IPS-18a (cell line): ENCODE data around the gene HLA-DPB1.

Source experiments
- H3K27ac ChIP-seq: one replicate; pipeline ENCODE4 v1.5.1; 2013; ENCODE audit warnings: low read length
- H3K27me3 ChIP-seq: one replicate; pipeline ENCODE4 v1.6.1; 2013; ENCODE audit warnings: mild to moderate bottlenecking, low read length; ENCODE audit not compliant: control insufficient read depth, insufficient read depth
- H3K36me3 ChIP-seq: one replicate; pipeline ENCODE4 v1.6.1; 2013; ENCODE audit warnings: low read depth, low read length; ENCODE audit not compliant: control insufficient read depth
- H3K4me1 ChIP-seq: one replicate; pipeline ENCODE4 v1.6.1; 2013; ENCODE audit warnings: low read depth, low read length; ENCODE audit not compliant: control insufficient read depth
- H3K4me3 ChIP-seq: one replicate; pipeline ENCODE4 v1.5.1; 2013; ENCODE audit warnings: low read length
- H3K9ac ChIP-seq: one replicate; pipeline ENCODE4 v1.6.1; 2013; ENCODE audit warnings: mild to moderate bottlenecking, low read length, moderate library complexity
- H3K9me3 ChIP-seq: one replicate; pipeline ENCODE4 v1.6.1; 2013; ENCODE audit warnings: low read depth, low read length; ENCODE audit not compliant: control insufficient read depth

The HLA-DPB1 gene

DNA sequence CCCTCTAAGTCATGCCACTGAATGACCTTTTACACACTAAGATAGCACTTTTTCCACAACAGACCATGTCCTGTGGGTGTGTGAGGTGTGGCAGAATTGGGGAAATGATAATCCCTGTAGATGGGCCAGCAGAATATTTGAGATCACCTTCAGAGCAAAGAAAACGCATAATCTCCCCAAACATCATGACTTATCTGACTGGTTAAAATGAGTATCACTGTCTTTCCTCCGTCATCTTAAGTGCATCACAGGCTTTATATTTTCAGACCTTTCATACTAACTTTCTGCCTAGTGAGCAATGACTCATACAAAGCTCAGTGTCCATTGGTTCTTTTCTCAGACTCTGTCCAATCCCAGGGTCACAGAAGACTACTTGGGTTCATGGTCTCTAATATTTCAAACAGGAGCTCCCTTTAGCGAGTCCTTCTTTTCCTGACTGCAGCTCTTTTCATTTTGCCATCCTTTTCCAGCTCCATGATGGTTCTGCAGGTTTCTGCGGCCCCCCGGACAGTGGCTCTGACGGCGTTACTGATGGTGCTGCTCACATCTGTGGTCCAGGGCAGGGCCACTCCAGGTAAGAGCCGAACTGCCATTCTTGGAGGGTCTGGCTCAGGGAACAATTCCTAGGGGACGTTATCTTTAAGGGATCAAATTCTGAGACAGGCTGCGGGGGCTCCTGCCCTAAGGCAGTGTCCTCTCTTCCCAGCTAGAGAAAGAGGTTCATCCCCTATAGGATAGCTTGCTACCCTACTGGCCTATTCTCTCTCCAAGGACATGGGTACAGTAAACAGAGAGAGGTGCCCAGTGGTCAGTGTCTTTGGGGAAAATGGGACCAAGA, at the start of gene HLA-DPB1:
Gene HLA-DPB1, plus strand, starts transcription at position 423 of the 838 bp plus-strand sequence. Its CDS starts 52 bp downstream, at position 475.
- Histone ChIP-seq H3K4me1 (no peaks in the 10 kb centered on the region), H3K9ac (no peak within 1 kb of the TSS), H3K9me3 (no peaks in the 10 kb centered on the region), H3K27ac (no peak within 1 kb of the TSS), H3K4me3 (no peak within 1 kb of the TSS), H3K36me3 (no peaks in the 10 kb centered on the region), H3K27me3 (no peaks in the 10 kb centered on the region)

DNA sequence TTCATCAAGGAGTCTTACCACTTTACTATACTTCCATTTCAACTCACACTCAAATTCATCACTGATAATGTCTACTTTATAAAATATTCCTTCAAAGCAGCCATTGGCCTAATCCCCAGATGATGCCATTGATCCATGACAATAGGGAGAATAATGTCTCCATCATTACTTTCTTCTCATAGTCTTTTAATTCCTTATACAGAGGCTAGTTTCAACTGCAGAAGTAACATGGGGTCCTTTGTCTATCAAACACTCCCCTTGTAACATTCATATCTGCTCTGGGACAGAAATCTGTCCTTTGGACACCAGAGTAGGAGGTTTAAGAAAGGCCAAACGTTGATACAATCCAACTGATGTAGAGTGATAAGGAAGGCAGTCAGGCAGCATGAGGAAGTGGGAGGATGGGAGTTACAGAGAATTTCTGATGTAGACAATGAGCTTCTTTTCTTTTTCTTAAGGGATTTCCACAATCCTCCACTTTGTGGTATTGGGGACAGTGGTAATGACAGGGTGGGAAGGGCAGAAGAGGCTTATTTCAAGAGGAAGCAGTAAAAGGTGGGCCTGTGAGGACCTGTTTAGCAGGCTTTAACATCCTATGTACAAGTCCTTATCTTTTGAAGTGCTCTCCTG, 47.5 kb upstream of the HLA-DPB1 start:
- Histone ChIP-seq H3K27ac (no peak overlapping the region), H3K27me3 (no peaks in the 10 kb centered on the region), H3K36me3 (no peaks in the 10 kb centered on the region), H3K4me3 (no peak overlapping the region), H3K9ac (no peak overlapping the region), H3K4me1 (no peaks in the 10 kb centered on the region), H3K9me3 (no peaks in the 10 kb centered on the region)

DNA sequence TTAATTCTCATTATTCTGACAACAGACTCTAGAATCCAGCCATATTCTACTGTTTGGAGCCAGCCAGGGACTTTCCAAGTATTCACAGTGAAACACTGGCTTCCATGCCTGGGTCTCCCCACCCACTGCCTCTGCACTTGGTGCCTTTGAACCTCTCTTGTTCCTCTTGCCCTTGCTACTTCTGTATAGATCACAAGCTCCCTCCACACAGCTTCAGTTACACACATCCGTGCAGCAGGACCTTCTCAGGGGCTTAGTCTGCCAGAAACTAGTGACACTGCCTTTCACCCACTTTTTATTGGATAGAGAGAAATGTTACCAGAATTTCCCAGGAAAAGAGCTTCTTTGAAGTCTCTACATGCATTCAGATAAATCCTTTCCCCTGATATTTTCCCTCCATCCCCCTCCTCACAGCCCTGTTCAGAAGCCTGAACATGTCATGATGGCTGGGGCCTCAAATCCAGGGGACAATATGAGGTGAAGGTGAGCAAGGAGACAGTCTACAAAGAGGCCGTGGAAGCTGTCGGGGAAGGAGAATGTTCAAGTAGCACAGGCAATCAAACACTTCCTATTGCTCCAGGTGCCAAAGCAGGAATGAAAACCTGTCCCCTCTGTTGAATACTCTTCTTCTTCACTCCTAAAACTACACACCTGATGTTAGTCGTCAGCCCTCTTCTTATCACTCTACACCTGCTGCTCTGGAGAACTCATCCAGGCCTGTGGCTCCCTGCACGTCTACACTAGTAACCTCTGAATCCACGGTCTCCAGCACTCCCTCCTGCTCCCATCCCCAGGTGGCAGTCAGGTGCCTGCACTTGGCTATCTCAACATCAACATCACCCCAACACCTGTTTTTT, 46.2 kb upstream of the HLA-DPB1 start:
- Histone ChIP-seq H3K36me3 (no peaks in the 10 kb centered on the region), H3K4me3 (no peak overlapping the region), H3K27ac (no peak overlapping the region), H3K27me3 (no peaks in the 10 kb centered on the region), H3K9ac (no peak overlapping the region), H3K9me3 (no peaks in the 10 kb centered on the region), H3K4me1 (no peaks in the 10 kb centered on the region)

DNA sequence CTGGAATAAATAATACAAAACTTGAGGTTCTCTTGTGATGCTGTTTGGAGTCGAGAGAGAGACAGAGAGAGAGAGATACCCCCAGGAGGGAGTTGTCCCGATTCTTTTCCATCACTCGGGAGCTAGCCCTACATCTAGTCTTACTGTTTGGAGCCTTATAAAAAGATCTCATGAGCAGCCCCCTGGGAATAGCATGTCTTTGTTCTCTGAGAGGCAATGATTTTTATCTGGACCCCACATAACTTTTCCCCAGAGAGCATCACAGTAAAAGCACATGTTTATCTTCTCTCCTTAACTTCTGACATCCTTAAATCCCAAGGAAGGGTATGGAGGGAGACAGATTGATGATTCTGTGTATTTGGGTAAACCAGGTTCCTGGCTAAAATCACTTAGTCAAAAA, 45.5 kb upstream of the HLA-DPB1 start:
- H3K27ac ChIP-seq, result no peak overlapping the region
- H3K27me3 ChIP-seq, result no peaks in the 10 kb centered on the region
- no peaks in the 10 kb centered on the region for H3K9me3 ChIP-seq
- H3K9ac ChIP-seq, result no peak overlapping the region
- no peaks in the 10 kb centered on the region for H3K36me3 ChIP-seq
- H3K4me1 ChIP-seq, result no peaks in the 10 kb centered on the region
- no peak overlapping the region for H3K4me3 ChIP-seq

DNA sequence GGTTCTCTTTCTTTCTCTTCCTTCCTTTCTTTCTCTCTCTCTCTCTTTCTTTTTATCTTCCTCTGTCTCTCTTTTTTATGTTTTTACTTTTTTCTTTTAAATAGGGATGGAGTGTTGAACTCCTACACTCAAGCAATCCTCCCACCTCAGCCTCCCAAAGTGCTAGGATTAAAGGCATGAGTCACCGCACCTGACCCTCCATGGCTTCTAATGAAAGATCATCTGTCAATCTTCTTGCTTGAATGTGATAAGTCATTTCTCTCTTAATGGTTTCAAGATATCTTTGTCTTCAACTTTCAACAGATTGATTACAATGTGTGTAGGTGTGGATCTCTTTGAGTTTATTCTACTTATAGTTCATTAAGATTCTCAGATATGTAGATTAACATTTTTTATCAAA, 41.2 kb upstream of the HLA-DPB1 start:
- Histone ChIP-seq H3K27ac (no peak overlapping the region), H3K9ac (no peak overlapping the region), H3K27me3 (no peaks in the 10 kb centered on the region)

DNA sequence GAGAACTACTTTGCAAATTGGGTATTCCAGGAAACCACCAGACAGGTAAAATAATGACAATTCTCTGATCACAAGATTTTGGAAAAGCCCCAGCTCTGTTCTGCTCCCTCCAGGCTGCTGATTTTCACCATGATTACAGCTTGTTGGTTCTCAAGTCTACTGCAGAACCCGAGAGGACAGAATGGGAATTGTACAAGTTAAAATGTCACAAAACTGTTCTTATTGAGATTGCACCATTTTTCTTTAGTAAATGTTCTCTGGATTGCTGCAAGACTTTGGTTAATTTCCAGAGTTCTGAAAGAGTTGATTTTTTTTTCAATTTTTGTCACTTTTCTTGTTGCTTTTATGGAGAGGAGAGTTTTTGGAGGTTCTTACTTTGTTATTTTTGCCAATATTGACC, 39.3 kb upstream of the HLA-DPB1 start:
- H3K27me3 ChIP-seq, result no peaks in the 10 kb centered on the region
- no peaks in the 10 kb centered on the region for H3K9me3 ChIP-seq
- H3K27ac ChIP-seq, result no peak overlapping the region
- H3K36me3 ChIP-seq, result no peaks in the 10 kb centered on the region
- no peaks in the 10 kb centered on the region for H3K4me1 ChIP-seq
- H3K4me3 ChIP-seq, result no peak overlapping the region
- H3K9ac ChIP-seq, result no peak overlapping the region

More for the DNA sequence above, 41.2 kb upstream of the HLA-DPB1 start:
- Histone ChIP-seq H3K4me1 (no peaks in the 10 kb centered on the region), H3K4me3 (no peak overlapping the region), H3K36me3 (no peaks in the 10 kb centered on the region), H3K9me3 (no peaks in the 10 kb centered on the region)

DNA sequence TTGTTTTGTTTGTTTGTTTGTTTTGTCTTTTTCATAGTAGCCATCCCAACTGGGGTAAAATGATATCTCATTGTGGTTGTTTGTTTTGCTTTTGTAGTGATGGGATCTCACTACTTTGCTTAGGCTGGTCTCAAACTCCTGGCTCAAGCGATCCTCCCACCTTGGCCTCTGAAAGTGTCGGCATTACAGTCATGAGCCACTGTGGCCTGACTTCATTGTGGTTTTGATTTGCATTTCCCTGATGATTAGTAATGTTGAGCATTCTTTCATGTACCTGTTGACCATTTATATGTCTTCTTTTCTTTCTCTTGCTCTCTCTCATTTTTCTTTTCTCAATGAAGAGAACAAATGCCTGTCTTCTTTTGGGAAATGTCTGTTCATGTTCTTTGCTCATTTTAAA, 35.6 kb upstream of the HLA-DPB1 start:
- no peak overlapping the region for H3K4me3 ChIP-seq
- no peaks in the 10 kb centered on the region for H3K27me3 ChIP-seq
- no peaks in the 10 kb centered on the region for H3K9me3 ChIP-seq
- no peaks in the 10 kb centered on the region for H3K4me1 ChIP-seq
- no peaks in the 10 kb centered on the region for H3K36me3 ChIP-seq
- H3K9ac ChIP-seq, result no peak overlapping the region
- H3K27ac ChIP-seq, result no peak overlapping the region

DNA sequence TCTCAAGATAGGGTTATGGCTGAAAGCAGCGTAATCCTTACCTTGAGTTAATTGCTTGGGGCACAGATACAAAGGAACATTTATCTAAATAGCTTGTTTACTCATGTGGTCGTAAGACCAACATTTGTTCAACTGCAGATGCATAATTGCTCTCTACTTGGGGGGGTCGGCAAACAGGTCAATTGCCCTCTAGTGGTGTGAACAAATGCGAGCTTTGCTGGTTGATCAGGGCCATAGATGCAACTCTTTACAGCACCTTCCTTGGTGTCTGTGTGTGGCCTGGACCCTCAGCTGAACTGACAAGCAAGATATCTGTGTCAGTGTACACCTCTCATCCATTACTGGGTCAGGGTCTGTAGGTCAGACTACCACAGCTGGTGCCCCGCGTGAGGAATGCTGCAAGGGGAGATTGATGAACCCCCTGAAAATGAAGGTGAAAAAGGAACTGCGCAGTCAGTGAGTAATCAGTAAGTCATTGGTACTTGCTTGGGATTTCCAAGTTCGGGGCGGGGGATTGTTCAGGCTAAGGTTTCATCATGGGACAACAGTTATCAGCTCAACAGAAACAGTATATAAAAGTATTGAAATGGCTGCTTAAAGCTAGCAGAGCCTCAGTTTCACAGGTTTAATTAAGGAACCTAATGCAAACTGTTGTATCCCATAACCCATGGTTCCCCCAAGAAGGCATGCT, 26.3 kb upstream of the HLA-DPB1 start:
- Histone ChIP-seq H3K9ac (no peak overlapping the region), H3K4me1 (peaks cover 27% of the 10 kb centered on the region), H3K36me3 (no peaks in the 10 kb centered on the region), H3K4me3 (no peak overlapping the region), H3K27ac (no peak overlapping the region), H3K9me3 (no peaks in the 10 kb centered on the region), H3K27me3 (no peaks in the 10 kb centered on the region)

DNA sequence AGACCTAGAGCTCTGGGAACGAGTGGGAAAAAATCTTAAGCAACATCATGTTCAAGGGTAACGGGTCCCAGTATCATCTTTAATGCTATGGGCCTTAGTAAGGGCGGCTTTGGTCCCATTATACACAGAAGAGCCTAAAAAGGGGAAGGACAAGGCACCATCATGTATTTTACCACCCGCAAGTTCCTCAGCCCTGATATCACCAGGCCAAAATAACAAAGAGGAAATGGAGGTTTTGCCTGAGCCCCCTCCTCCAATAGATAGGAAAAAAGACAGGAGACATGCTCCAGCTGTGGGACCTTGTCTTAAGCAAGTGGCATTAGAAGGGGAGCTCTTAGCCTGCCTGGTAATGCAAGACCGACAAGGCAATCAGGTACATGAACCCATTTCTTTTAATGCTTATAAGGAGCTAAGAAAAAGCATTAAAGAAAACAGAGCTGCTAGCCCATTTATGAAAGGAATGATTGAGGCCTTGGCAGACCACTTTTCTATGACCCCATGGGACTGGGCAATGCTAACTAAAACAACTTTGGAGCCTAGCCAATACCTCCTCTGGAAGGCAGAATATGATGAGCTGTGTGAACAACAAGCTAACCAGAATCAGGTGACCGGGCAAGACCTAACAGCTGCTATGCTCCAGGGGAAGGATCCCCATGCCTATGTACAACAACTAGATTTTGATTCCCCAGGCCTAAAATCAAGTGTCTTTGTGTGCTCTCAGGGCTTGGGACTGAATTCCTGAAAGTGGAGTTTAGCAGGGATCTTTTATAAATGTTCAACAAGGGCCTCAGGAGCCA, 25.6 kb upstream of the HLA-DPB1 start:
- H3K9ac ChIP-seq, result no peak overlapping the region
- H3K4me3 ChIP-seq, result no peak overlapping the region
- no peaks in the 10 kb centered on the region for H3K36me3 ChIP-seq
- peaks cover 27% of the 10 kb centered on the region for H3K4me1 ChIP-seq
- no peak overlapping the region for H3K27ac ChIP-seq
- H3K9me3 ChIP-seq, result no peaks in the 10 kb centered on the region
- H3K27me3 ChIP-seq, result no peaks in the 10 kb centered on the region

DNA sequence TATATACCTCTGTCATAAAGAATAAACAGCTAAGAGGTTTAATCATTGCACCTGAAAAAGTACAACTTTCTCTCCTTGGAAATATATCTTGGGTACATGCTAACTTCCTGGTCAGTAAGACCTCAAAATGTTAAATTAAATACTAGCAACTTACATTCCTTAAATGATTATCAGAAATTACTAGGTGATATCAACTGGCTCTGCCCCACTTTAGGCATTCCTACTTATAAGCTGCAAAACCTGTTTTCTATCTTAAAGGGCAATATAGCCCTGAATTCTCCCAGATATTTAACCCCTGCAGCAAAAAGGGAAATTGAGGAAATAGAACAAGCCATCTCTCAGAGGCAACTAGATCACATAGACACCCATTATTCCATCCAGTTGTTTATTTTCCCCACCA, 23.2 kb upstream of the HLA-DPB1 start:
- H3K4me1 ChIP-seq, result peaks cover 27% of the 10 kb centered on the region
- H3K27me3 ChIP-seq, result no peaks in the 10 kb centered on the region
- H3K9me3 ChIP-seq, result no peaks in the 10 kb centered on the region
- H3K27ac ChIP-seq, result peak overlapping the region; percentile 42
- no peaks in the 10 kb centered on the region for H3K36me3 ChIP-seq
- H3K9ac ChIP-seq, result no peak overlapping the region
- H3K4me3 ChIP-seq, result no peak overlapping the region
